Measurements from ENCODE around the gene ABCC1. TPM values are rescaled to one million over a fixed set of nuclear protein-coding genes. Genes with fewer than 3 reads are reported as not detected.

ABCC1 gene
- total RNA-seq, 1 donor, result 46.2 TPM

DNA sequence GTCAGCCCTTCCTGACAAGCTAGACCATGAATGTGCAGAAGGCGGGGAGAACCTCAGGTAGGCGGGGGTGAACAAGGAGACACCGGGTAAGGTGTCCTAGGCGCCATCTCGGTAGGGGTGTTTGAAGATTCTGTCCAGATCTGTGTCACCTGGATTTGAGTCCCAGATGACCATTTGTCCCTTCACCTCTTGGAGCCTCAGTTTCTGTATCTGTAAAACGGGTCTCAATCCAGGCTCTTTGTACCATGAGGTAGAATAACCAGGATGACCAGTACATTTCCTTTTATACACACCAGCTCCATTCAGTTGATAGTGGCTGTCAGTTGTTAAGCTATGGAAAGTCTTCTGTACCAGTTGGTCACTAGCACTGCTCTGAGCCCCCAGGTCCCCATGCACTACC, 187.2 kb downstream of the ABCC1 start:
- DNase-seq (ENCODE audit: low read depth), result no peak
- H3K4me3 ChIP-seq (ENCODE audit: low read depth, low read length), result no peak overlapping the region
- TF ChIP-seq, protein P1, sequence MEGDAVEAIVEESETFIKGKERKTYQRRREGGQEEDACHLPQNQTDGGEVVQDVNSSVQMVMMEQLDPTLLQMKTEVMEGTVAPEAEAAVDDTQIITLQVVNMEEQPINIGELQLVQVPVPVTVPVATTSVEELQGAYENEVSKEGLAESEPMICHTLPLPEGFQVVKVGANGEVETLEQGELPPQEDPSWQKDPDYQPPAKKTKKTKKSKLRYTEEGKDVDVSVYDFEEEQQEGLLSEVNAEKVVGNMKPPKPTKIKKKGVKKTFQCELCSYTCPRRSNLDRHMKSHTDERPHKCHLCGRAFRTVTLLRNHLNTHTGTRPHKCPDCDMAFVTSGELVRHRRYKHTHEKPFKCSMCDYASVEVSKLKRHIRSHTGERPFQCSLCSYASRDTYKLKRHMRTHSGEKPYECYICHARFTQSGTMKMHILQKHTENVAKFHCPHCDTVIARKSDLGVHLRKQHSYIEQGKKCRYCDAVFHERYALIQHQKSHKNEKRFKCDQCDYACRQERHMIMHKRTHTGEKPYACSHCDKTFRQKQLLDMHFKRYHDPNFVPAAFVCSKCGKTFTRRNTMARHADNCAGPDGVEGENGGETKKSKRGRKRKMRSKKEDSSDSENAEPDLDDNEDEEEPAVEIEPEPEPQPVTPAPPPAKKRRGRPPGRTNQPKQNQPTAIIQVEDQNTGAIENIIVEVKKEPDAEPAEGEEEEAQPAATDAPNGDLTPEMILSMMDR (IDR thresholded peaks at IDR 0.05; ENCODE audit: insufficient read depth, low read length), result no peak

DNA sequence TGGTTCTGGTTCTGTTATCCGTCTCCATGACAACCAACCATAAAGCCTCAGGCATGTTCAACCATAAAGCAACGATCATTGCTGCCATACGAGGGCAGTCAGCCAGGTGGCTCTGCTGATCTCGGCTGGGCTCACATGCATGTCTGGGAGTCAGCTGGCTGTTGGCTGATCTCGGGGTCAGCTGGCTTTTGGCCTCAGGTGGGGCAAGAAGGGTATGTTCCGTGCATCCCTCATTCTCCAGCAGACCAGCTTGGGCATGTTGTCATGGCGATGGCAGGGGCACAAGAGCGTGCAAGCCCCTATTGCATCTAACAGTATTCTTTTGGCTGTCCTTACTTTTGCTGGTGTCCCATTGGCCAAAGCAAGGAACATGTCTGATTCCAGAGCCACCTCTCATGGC, 187.7 kb downstream of the ABCC1 start:
- no peak overlapping the region for H3K4me3 ChIP-seq (ENCODE audit: low read depth, low read length)
- TF ChIP-seq, protein P1 (IDR thresholded peaks at IDR 0.05; ENCODE audit: insufficient read depth, low read length), result no peak
- no peak for DNase-seq (ENCODE audit: low read depth)

DNA sequence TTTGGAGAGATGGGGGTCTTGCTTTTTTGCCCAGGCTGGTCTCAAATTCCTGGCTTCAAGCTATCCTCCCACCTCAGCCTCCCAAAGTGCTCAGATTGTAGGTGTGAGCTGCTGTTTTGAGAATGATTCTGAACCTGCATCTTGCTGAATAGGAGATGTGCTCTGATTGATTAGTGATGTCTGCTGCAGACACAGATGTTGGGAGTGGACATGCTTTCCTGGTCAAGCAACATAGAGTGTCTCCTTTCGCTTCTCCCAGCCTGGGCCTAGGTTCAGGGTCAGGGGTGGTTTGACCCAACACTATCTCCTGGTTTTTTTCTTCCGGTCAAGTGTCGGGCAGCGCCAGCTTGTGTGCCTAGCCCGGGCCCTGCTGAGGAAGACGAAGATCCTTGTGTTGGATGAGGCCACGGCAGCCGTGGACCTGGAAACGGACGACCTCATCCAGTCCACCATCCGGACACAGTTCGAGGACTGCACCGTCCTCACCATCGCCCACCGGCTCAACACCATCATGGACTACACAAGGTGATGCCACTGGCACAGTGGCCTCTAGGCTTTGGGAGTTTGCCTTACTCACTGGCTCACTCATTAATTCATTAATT, 188.7 kb downstream of the ABCC1 start:
- no peak for DNase-seq (ENCODE audit: low read depth)
- TF ChIP-seq, protein P1 (IDR thresholded peaks at IDR 0.05; ENCODE audit: insufficient read depth, low read length), result no peak
- no peak overlapping the region for H3K4me3 ChIP-seq (ENCODE audit: low read depth, low read length)

DNA sequence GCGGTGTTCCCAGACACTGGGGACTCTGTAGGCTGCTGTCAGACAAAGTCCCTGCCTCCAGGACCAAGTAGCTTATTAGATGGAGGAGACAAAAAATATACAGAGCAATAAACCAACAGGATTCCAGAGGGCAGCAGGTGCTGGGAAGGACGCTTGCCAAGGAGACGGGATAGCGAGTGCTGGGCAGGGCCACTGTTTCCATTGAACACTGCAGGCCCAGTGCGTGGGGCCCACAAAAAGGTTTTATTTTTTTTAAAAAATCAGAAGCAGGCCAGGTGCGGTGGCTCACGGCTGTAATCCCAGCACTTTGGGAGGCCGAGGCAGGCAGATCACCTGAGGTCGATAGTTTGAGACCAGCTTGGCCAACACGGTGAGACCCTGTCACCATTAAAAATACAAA, 189.6 kb downstream of the ABCC1 start:
- no peak for DNase-seq (ENCODE audit: low read depth)
- no peak overlapping the region for H3K4me3 ChIP-seq (ENCODE audit: low read depth, low read length)
- TF ChIP-seq, protein P1 (IDR thresholded peaks at IDR 0.05; ENCODE audit: insufficient read depth, low read length), result no peak

DNA sequence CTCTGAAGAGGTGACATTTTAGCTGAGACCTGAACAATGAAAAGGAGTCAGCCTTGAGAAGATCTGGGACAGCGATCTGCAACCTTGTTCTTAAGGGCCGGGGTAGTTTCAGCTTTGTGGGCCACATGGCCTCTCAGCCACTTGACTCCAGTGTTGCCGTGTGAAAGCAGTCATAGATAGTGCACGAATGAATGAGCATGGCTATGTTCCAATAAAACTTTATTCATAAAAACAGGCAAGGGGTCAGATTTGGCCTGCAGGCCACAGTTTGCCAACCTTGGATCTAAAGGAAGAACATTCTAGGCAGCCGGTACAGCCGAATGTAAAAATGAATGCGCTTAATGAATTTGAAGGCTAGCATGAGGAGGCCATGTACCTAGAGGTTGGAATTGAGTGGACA, 190.4 kb downstream of the ABCC1 start:
- H3K4me3 ChIP-seq (ENCODE audit: low read depth, low read length), result no peak overlapping the region
- no peak for DNase-seq (ENCODE audit: low read depth)
- TF ChIP-seq, protein P1 (IDR thresholded peaks at IDR 0.05; ENCODE audit: insufficient read depth, low read length), result no peak

DNA sequence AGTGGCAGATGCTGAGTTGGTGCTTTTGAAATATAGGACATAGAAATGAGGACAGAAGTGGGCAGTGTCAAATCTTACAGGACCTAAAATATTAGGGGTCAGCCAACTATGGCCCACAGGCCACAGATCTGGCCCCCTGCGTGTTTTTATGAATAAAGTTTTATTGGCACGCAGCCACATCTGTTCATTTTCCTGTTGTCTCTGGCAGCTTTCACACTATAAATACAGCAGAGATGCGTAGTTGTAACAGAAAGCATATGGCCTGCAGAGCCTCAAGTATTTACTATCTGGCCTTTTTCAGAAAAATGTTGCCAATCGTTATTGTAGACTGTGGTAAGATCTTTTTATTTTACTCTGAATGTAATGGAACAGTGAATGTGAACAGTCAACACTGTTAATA, 191.1 kb downstream of the ABCC1 start:
- H3K4me3 ChIP-seq (ENCODE audit: low read depth, low read length), result no peak overlapping the region
- TF ChIP-seq, protein P1 (IDR thresholded peaks at IDR 0.05; ENCODE audit: insufficient read depth, low read length), result no peak
- no peak for DNase-seq (ENCODE audit: low read depth)

DNA sequence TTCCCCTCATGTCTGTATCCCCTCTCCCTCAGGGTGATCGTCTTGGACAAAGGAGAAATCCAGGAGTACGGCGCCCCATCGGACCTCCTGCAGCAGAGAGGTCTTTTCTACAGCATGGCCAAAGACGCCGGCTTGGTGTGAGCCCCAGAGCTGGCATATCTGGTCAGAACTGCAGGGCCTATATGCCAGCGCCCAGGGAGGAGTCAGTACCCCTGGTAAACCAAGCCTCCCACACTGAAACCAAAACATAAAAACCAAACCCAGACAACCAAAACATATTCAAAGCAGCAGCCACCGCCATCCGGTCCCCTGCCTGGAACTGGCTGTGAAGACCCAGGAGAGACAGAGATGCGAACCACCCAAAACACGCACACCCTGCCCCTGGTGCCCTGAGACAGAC, 191.7 kb downstream of the ABCC1 start:
- no peak overlapping the region for H3K4me3 ChIP-seq (ENCODE audit: low read depth, low read length)
- TF ChIP-seq, protein P1 (IDR thresholded peaks at IDR 0.05; ENCODE audit: insufficient read depth, low read length), result no peak

More for the DNA sequence above, 191.7 kb downstream of the ABCC1 start:
- DNase-seq (ENCODE audit: low read depth), result no peak
